ENCODE results near the gene ERAP2. TPM values are rescaled to one million over a fixed set of nuclear protein-coding genes. Genes with fewer than 3 reads are reported as not detected.
A peak's percentile ranks its signal among the peaks of the same experiment; 100 is the strongest.

Gene ERAP2
- total RNA-seq, 4 donors from 2014 or later = 7.1 to 39.1 (median 33.1) TPM

GRCh38 chr5:96863949-96864584 lies 12.2 kb upstream of the ERAP2 start:
- Histone ChIP-seq H3K36me3 (no peaks in the 10 kb centered on the region), H3K27me3 (no peaks in the 10 kb centered on the region), H3K9me3 (no peaks in the 10 kb centered on the region), H3K4me1 (peaks cover 0 to 7% (median 3%) of the 10 kb centered on the region in 4 donors), H3K4me3 (no peak overlapping the region), H3K27ac (no peak overlapping the region)
- intact Hi-C loops (cut with DNase I; ENCODE audit: low total_unique reads) = no loop called here
- in situ Hi-C loops (cut with MboI; ENCODE audit: low pct_ligation_motif_present in 1 of 4, low pct_unique_long_range_greater_than_20kb in 1 of 4, low sequenced_read_pairs in 3 of 4) = loop anchor here in 2 of 4 donors (25.0 kb wide), 1 partner anchor 298 kb away; no protein-coding TSS in a partner anchor
- 24 to 46% methylated on average over 3 of the region's 3 CpGs for WGBS, 2 donors (ENCODE audit: low coverage in 1 of 2)
- TF ChIP-seq, protein P1, sequence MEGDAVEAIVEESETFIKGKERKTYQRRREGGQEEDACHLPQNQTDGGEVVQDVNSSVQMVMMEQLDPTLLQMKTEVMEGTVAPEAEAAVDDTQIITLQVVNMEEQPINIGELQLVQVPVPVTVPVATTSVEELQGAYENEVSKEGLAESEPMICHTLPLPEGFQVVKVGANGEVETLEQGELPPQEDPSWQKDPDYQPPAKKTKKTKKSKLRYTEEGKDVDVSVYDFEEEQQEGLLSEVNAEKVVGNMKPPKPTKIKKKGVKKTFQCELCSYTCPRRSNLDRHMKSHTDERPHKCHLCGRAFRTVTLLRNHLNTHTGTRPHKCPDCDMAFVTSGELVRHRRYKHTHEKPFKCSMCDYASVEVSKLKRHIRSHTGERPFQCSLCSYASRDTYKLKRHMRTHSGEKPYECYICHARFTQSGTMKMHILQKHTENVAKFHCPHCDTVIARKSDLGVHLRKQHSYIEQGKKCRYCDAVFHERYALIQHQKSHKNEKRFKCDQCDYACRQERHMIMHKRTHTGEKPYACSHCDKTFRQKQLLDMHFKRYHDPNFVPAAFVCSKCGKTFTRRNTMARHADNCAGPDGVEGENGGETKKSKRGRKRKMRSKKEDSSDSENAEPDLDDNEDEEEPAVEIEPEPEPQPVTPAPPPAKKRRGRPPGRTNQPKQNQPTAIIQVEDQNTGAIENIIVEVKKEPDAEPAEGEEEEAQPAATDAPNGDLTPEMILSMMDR (IDR thresholded peaks at IDR 0.05) = no peak
- TF ChIP-seq POLR2A (IDR thresholded peaks at IDR 0.05) (no peak), POLR2AphosphoS5 (IDR thresholded peaks at IDR 0.05) (no peak), EP300 (IDR thresholded peaks at IDR 0.05; ENCODE audit: low read depth) (no peak)
- DNase-seq = no peak

DNA sequence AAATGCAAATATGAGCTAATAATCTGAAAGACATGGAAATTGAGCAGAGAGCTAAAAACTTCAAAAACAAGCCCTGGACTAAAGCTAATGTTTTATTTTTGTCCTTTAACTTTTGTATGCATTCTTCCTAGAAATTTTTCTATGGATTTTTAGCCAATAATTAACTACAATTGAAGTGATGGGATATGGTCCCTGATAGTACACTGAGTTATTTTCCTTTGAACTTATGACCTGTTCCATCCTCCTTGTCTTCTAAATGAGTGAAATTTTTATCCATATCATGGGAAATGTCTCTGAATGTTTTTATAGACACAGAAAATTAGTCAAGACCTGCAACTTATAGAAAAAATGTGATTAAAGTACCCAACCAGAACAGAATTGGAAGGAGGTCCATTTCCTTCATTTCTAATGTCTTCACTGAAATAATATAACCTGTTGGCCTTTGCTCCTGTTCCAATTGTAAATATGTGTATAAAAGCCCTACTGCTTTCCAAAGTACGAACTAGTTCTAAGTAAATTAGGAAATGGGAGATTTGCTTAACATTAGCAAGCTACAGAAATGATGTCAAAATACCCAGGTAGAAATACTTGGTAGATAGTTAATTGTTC lies 11.3 kb upstream of the ERAP2 start:
- intact Hi-C loops (cut with DNase I; ENCODE audit: low total_unique reads) (loop anchor here (5.0 kb wide), 1 partner anchor 297 kb away; no protein-coding TSS in a partner anchor), in situ Hi-C loops (cut with MboI; ENCODE audit: low pct_ligation_motif_present in 1 of 4, low pct_unique_long_range_greater_than_20kb in 1 of 4, low sequenced_read_pairs in 3 of 4) (loop anchor here in 2 of 4 donors (25.0 kb wide), 1 partner anchor 297 kb away; no protein-coding TSS in a partner anchor)
- Histone ChIP-seq H3K36me3 (no peaks in the 10 kb centered on the region), H3K4me1 (peaks cover 0 to 8% (median 4%) of the 10 kb centered on the region in 4 donors), H3K4me3 (no peak overlapping the region), H3K9me3 (no peaks in the 10 kb centered on the region), H3K27ac (no peak overlapping the region), H3K27me3 (no peaks in the 10 kb centered on the region)
- WGBS, 2 donors (ENCODE audit: low coverage in 1 of 2) = 36 to 59% methylated on average over 1 of the region's 1 CpG
- TF ChIP-seq, protein P1 (IDR thresholded peaks at IDR 0.05) = no peak
- TF ChIP-seq POLR2A (IDR thresholded peaks at IDR 0.05) (no peak), POLR2AphosphoS5 (IDR thresholded peaks at IDR 0.05) (no peak), EP300 (IDR thresholded peaks at IDR 0.05; ENCODE audit: low read depth) (no peak)
- no peak for DNase-seq

GRCh38 chr5:96868603-96869371 lies 7.5 kb upstream of the ERAP2 start:
- no peak overlapping the region for H3K4me3 ChIP-seq
- no peaks in the 10 kb centered on the region for H3K27me3 ChIP-seq
- H3K4me1 ChIP-seq = peaks cover 0 to 8% (median 4%) of the 10 kb centered on the region in 4 donors
- intact Hi-C loops (cut with DNase I; ENCODE audit: low total_unique reads) = loop anchor here (5.0 kb wide), 1 partner anchor 294 kb away; no protein-coding TSS in a partner anchor
- TF ChIP-seq, protein P1 (IDR thresholded peaks at IDR 0.05) = peak; percentile 86 to 92 (median 88)
- no peak for TF ChIP-seq EP300 (IDR thresholded peaks at IDR 0.05; ENCODE audit: low read depth)
- H3K36me3 ChIP-seq = no peaks in the 10 kb centered on the region
- H3K27ac ChIP-seq = no peak overlapping the region
- in situ Hi-C loops (cut with MboI; ENCODE audit: low pct_ligation_motif_present in 1 of 4, low pct_unique_long_range_greater_than_20kb in 1 of 4, low sequenced_read_pairs in 3 of 4) = loop anchor here in 2 of 4 donors (25.0 kb wide), 1 partner anchor 294 kb away; no protein-coding TSS in a partner anchor
- H3K9me3 ChIP-seq = no peaks in the 10 kb centered on the region
- DNase-seq = no peak
- 40 to 48% methylated on average over 5 to 6 of the region's 6 CpGs for WGBS, 2 donors (ENCODE audit: low coverage in 1 of 2)

DNA sequence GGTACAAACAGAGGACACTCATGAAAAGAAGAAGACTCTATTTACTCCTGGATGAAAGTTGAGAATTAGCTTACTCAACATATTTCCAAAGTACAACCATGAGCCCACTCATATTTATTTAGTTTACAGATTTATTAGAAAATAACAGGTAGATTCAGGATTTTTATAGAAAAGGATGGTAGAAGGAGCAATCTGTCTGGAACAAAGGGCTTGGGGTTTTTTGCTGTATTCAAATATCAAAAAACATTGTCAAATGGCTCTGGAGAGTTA lies 7.0 kb upstream of the ERAP2 start:
- no peaks in the 10 kb centered on the region for H3K9me3 ChIP-seq
- intact Hi-C loops (cut with DNase I; ENCODE audit: low total_unique reads) = loop anchor here (5.0 kb wide), 1 partner anchor 293 kb away; no protein-coding TSS in a partner anchor

More for the DNA sequence above, 7.0 kb upstream of the ERAP2 start:
- DNase-seq = no peak
- Histone ChIP-seq H3K27me3 (no peaks in the 10 kb centered on the region), H3K27ac (no peak overlapping the region), H3K4me1 (peaks cover 0 to 8% (median 4%) of the 10 kb centered on the region in 4 donors), H3K36me3 (no peaks in the 10 kb centered on the region), H3K4me3 (no peak overlapping the region)
- in situ Hi-C loops (cut with MboI; ENCODE audit: low pct_ligation_motif_present in 1 of 4, low pct_unique_long_range_greater_than_20kb in 1 of 4, low sequenced_read_pairs in 3 of 4) = loop anchor here in 2 of 4 donors (25.0 kb wide), 1 partner anchor 293 kb away; no protein-coding TSS in a partner anchor
- TF ChIP-seq POLR2AphosphoS5 (IDR thresholded peaks at IDR 0.05) = no peak
- TF ChIP-seq POLR2A (IDR thresholded peaks at IDR 0.05) = no peak
- no peak for TF ChIP-seq EP300 (IDR thresholded peaks at IDR 0.05; ENCODE audit: low read depth)
- TF ChIP-seq, protein P1 (IDR thresholded peaks at IDR 0.05) = no peak

Data from transverse colon (tissue), 4 donors.